Central memory CD4-positive, alpha-beta T cell (primary cell): ENCODE measurements around the gene DCHS2.

Experiments
- DNase-seq: peaks from one replicate; pipeline ENCODE4 v3.0.0; 2022

The DCHS2 gene

GRCh38 chr4:154184238-154184637, 307.4 kb downstream of the DCHS2 start:
- DNase-seq = no peak

- no peak for DNase-seq
Observed at GRCh38 chr4:154183264-154183663, 308.3 kb downstream of the DCHS2 start.
